Stomach smooth muscle (tissue), 2 donors: Measurements from ENCODE around the gene PLIN5.

ENCODE experiments used
- H3K27ac ChIP-seq: one replicate; pipeline ENCODE4 v1.7.0; 2013; ENCODE audit warnings: mild to moderate bottlenecking, low read length, inconsistent platforms
- H3K27me3 ChIP-seq, 2 donors: one replicate each; pipeline ENCODE4 v1.7.0; 2013; ENCODE audit warnings: low read length in 2 of 2; ENCODE audit not compliant: insufficient read depth in 2 of 2, control insufficient read depth in 1 of 2
- H3K36me3 ChIP-seq, 2 donors: one replicate each; pipeline ENCODE4 v1.7.0; 2013; ENCODE audit warnings: low read length in 2 of 2; ENCODE audit not compliant: control insufficient read depth in 2 of 2, insufficient read depth in 2 of 2
- H3K4me1 ChIP-seq: one replicate; pipeline ENCODE4 v1.7.0; 2013; ENCODE audit warnings: low read length; ENCODE audit not compliant: control insufficient read depth, insufficient read depth
- H3K4me3 ChIP-seq, 2 donors: one replicate each; pipeline ENCODE4 v1.7.0; 2013; ENCODE audit warnings: low read length in 2 of 2
- H3K9ac ChIP-seq, 2 donors: one replicate each; pipeline ENCODE4 v1.7.0; 2013; ENCODE audit warnings: low read length in 2 of 2, mild to moderate bottlenecking in 1 of 2
- H3K9me3 ChIP-seq, 2 donors: one replicate each; pipeline ENCODE4 v1.7.0; 2013; ENCODE audit warnings: low read length in 2 of 2; ENCODE audit not compliant: control insufficient read depth in 2 of 2
- donor health status: healthy.
- donor health status: Pancreatic carcinoma.

PLIN5 gene

GRCh38 chr19:4474514-4475022 lies 60.5 kb downstream of the PLIN5 start:
- peaks cover 14% of the 10 kb centered on the region in 2 donors for H3K36me3 ChIP-seq
- H3K27ac ChIP-seq: no peak overlapping the region
- H3K4me1 ChIP-seq: peaks cover 30% of the 10 kb centered on the region
- no peaks in the 10 kb centered on the region for H3K9me3 ChIP-seq
- H3K9ac ChIP-seq: peak overlapping the region; percentile 13 to 53
- H3K4me3 ChIP-seq: peak overlapping the region; percentile 4 to 54
- H3K27me3 ChIP-seq: no peaks in the 10 kb centered on the region

- Histone ChIP-seq H3K27me3 (no peaks in the 10 kb centered on the region), H3K36me3 (peaks cover 14% of the 10 kb centered on the region in 2 donors), H3K4me1 (peaks cover 30% of the 10 kb centered on the region), H3K27ac (no peak overlapping the region), H3K9ac (peak overlapping the region in 1 of 2 donors; percentile 53), H3K4me3 (peak overlapping the region; percentile 4 to 54), H3K9me3 (no peaks in the 10 kb centered on the region)
These were observed 61.1 kb downstream of the PLIN5 start for GRCh38 chr19:4473763-4474513.

- peak overlapping the region; percentile 62 to 80 for H3K4me3 ChIP-seq
- H3K9me3 ChIP-seq: no peaks in the 10 kb centered on the region
- H3K27me3 ChIP-seq: no peaks in the 10 kb centered on the region
- peak overlapping the region; percentile 68 to 78 for H3K9ac ChIP-seq
- H3K27ac ChIP-seq: no peak overlapping the region
- H3K36me3 ChIP-seq: peaks cover 12 to 14% of the 10 kb centered on the region in 2 donors
- H3K4me1 ChIP-seq: peaks cover 30% of the 10 kb centered on the region
These were observed 61.8 kb downstream of the PLIN5 start for GRCh38 chr19:4473011-4473762.
